Measurements from ENCODE around the gene PSMG3. TPM values are rescaled to one million over a fixed set of nuclear protein-coding genes. Genes with fewer than 3 reads are reported as not detected.

The PSMG3 gene
- total RNA-seq, 1 experiment from 2014 or later: 33.3 TPM

DNA sequence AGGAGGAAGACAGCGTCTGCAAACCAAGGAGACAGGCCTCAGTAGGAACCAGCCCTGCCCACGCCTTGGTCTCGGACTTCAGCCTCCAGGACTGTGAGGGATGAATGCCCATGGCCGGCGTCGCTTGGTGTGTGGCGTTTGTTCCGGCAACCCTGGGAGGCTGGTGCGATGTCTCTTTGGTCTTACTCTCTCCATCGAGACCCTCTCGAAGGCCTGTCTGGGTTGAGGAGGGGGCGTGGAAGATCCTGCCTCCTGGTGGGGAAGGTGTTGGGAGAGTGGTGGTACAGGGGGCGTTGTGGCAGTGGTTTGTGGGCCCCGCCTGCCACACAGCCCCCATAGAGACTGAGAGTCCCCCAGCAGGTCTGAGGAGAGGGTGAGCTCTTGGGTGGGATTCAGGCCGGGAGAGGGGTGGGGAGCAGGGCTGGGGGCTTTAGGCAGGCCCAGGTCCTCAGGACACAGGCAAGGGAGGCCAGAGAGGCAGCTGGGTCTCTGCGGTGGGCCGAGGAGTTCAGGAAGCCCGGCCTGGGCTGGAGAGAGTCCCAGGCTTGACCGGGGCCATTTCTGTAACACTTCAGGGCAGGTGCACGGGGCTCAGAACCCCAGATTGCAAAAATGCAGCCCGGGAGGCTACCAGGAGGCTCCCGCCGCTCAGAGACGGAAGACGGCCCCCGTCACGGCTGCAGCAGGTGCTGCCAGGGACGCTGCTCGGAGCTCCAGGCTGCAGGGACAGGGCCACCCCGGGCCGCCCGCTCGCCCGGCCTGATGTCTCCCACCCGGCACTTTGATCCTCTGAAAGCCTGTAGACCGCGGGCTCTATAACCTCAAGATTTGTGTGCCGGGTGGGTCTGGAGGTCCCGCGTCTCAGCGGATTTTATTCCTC is 33.8 kb upstream of the PSMG3 start:
- ATAC-seq (no peak), DNase-seq (ENCODE audit: low spot score) (no peak)
- TF ChIP-seq JAZF1 (CRISPR knock-in tag; IDR thresholded peaks at IDR 0.05): no peak
- TF ChIP-seq MXD4 (CRISPR knock-in tag; IDR thresholded peaks at IDR 0.05; ENCODE audit: borderline replicate concordance): no peak
- TF ChIP-seq E2F1 (CRISPR knock-in tag; IDR thresholded peaks at IDR 0.05): no peak
- TF ChIP-seq TEAD4 (CRISPR knock-in tag; IDR thresholded peaks at IDR 0.05): no peak
- no peak for TF ChIP-seq CTCF (IDR thresholded peaks at IDR 0.05)
- TF ChIP-seq ZBTB21 (CRISPR knock-in tag; IDR thresholded peaks at IDR 0.05; ENCODE audit: borderline replicate concordance): no peak
- no peak for TF ChIP-seq ESRRA (CRISPR knock-in tag; IDR thresholded peaks at IDR 0.05; ENCODE audit: borderline replicate concordance)
- TF ChIP-seq ZNF263 (CRISPR knock-in tag; IDR thresholded peaks at IDR 0.05; ENCODE audit: low read depth): no peak
- H3K4me1 Mint-ChIP-seq: peaks cover 6% of the 10 kb centered on the region
- no peak overlapping the region for H3K27ac Mint-ChIP-seq
- no peaks in the 10 kb centered on the region for H3K36me3 Mint-ChIP-seq
- CTCF ChIA-PET: interaction anchor here (0.9 kb wide), 1 partner anchor 38 kb away, joined by 4 read pairs; no protein-coding TSS in a partner anchor
- POLR2A ChIA-PET: no interaction called here
- H3K27me3 Mint-ChIP-seq (ENCODE audit: low read depth): no peaks in the 10 kb centered on the region
- no peak overlapping the region for H3K4me3 Mint-ChIP-seq
- no peaks in the 10 kb centered on the region for H3K9me3 Mint-ChIP-seq

GRCh38 chr7:1602386-1602785 is 32.6 kb upstream of the PSMG3 start:
- no peak overlapping the region for H3K27ac Mint-ChIP-seq
- no peaks in the 10 kb centered on the region for H3K36me3 Mint-ChIP-seq
- no peaks in the 10 kb centered on the region for H3K9me3 Mint-ChIP-seq
- peaks cover 4% of the 10 kb centered on the region for H3K4me1 Mint-ChIP-seq
- no peak for ATAC-seq
- DNase-seq (ENCODE audit: low spot score): no peak
- no peaks in the 10 kb centered on the region; the same call in 1 of the 2 replicates for H3K27me3 Mint-ChIP-seq (ENCODE audit: low read depth)
- TF ChIP-seq IRF1 (CRISPR knock-in tag; IDR thresholded peaks at IDR 0.05) (no peak), PRDM15 (CRISPR knock-in tag; IDR thresholded peaks at IDR 0.05) (no peak), ZNF425 (CRISPR knock-in tag; conservative IDR thresholded peaks at IDR 0.05) (no peak), NR3C1 (CRISPR knock-in tag; conservative IDR thresholded peaks at IDR 0.05; ENCODE audit: low read depth) (no peak), AFF4 (CRISPR knock-in tag; IDR thresholded peaks at IDR 0.05; ENCODE audit: borderline replicate concordance) (no peak), TEAD1 (CRISPR knock-in tag; IDR thresholded peaks at IDR 0.05) (no peak), ZNF396 (CRISPR knock-in tag; IDR thresholded peaks at IDR 0.05; ENCODE audit: borderline replicate concordance) (no peak)
- TF ChIP-seq, protein P1, sequence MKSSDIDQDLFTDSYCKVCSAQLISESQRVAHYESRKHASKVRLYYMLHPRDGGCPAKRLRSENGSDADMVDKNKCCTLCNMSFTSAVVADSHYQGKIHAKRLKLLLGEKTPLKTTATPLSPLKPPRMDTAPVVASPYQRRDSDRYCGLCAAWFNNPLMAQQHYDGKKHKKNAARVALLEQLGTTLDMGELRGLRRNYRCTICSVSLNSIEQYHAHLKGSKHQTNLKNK (CRISPR knock-in tag; IDR thresholded peaks at IDR 0.05): no peak
- POLR2A ChIA-PET: no interaction called here
- CTCF ChIA-PET: no interaction called here
- H3K4me3 Mint-ChIP-seq: no peak overlapping the region
